Endometrial microvascular endothelial cells (primary cell): Measurements from ENCODE around the gene MYO7B. TPM values are rescaled to one million over a fixed set of nuclear protein-coding genes. Genes with fewer than 3 reads are reported as not detected.
"Not testable (repeated sequence)": the region's sequence is repeated elsewhere in the genome, so short reads cannot be mapped to it uniquely, and the experiment has no call there.

Experiments
- in situ Hi-C: cut with HindIII; loops from 2 replicates; pipeline ENCODE4 v1.10.0; 2017; ENCODE audit warnings: low sequenced_read_pairs, low pct_unique_long_range_greater_than_20kb; ENCODE audit errors: inconsistent ontology term
- total RNA-seq: library from RNA; depleted of rRNA; stranded (reverse); fragments of >200 nt; gene quantifications from one replicate; pipeline ENCODE4 v1.2.3, GENCODE V29; 2015; ENCODE audit errors: inconsistent ontology term

Gene MYO7B
- total RNA-seq, 1 donor from 2014 or later = 0.19 TPM

DNA sequence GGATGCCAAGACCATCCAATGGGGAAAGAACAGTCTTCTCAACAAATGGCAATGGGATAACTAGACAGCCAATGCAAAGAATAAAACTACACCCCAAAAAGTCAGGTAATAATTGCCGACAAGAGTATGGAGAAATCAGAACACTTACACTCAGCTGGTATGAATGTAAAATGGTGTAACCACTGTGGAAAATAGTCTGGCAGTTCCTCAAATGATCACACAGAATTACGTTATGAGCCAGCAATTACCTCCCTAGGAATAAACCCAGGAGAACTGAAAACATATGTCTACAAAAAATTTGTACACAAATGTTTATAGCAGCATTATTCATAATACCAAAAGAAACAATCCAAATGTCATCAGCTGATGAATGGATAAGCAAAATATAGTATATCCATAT, 18.0 kb upstream of the MYO7B start:
- in situ Hi-C loops = no loop called here

DNA sequence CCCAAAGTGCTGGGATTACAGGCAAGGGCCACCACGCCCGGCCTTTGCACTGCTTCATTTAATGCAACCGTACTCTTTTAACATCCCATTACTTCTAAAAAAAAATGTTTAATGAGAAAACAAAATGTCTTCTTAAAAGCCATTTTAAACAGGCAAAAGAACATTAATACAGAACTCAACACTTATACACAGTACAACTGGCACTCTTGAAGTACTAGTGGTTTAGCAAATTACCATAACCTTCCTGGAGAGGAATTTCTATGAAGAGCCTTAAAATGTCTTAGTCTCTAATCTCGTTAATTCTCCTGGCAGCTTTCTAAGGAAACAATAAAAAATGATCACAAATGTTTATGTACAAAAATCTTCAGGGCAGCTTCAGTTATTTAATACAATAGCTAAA, 15.1 kb upstream of the MYO7B start:
- in situ Hi-C loops = no loop called here

DNA sequence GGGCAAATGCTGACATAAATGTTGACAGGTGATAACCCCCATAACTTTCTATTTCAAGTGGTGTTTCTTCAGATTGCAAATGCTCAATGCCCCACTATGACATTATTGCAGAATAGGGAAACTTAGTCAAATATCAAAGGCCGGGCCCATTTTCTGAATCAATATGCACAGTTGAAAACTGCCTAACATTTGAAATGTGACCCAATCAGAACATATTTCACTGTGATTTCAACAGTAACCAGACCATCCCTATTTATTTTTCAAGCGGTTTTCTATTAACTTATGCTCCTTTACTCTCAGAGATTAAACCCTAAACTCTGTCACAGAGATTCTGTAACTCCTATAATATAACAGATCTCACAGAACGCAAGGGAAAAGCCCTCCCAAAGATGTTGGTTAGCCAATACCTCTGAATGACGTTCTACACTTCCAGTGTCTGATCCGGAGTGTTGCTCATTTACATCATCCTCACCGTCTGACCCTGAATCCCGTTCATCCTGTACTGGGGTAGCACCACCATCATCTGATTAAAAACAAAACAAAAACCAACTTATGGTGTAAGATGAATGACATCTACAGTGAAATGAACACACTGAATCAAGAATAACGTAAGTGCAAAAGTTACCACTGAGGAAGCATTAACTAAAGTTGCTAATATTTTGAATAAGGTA, 12.1 kb upstream of the MYO7B start:
- in situ Hi-C loops = no loop called here

DNA sequence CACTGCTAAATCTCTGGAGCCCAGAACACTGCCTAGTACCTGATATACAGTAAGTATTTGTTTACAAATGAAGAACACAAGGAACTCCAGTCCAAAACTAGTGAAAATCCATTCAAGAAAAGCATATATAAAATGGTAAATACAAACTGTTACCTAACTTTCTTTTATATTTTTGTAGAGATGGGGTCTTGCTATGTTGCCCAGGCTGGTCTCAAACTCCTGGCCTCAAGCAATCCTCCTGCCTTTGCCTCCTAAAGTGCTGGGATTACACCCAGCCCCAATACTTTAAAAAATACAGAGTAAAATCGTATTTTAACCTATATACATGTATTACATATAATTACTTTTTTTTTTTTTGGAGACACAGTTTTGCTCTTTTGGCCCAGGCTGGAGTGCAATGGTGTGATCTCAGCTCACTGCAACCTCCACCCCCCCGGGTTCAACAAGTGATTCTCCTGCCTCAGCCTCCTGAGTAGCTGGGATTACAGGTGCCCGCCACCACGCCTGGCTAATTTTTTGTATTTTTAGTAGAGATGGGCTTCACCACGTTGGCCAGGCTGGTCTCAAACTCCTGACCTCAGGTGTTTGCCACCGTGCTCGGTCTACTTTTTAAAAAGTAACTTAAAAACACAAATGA, 11.2 kb upstream of the MYO7B start:
- in situ Hi-C loops = not testable (repeated sequence)

DNA sequence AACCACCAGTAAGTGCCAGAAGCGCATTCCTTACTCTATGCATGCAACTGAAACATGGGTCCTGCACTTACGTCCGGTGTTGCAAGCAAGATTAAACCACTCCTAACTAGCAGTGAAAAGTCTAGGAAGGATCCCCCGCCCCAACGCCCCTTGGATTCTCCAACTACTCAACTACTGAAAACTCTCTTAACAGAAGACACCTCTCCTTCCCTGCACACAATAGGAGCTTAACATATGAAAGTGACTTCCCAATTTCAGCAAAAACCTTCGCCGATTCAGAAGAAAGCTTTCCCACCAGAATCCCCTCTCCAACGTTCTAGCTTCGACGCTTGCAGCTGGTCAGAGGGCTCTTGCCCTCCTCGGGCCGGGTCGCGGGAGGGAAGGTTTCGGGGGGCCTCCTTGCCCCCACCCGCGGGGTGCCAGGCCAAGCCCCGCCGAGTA, 9.8 kb upstream of the MYO7B start:
- in situ Hi-C loops = no loop called here

DNA sequence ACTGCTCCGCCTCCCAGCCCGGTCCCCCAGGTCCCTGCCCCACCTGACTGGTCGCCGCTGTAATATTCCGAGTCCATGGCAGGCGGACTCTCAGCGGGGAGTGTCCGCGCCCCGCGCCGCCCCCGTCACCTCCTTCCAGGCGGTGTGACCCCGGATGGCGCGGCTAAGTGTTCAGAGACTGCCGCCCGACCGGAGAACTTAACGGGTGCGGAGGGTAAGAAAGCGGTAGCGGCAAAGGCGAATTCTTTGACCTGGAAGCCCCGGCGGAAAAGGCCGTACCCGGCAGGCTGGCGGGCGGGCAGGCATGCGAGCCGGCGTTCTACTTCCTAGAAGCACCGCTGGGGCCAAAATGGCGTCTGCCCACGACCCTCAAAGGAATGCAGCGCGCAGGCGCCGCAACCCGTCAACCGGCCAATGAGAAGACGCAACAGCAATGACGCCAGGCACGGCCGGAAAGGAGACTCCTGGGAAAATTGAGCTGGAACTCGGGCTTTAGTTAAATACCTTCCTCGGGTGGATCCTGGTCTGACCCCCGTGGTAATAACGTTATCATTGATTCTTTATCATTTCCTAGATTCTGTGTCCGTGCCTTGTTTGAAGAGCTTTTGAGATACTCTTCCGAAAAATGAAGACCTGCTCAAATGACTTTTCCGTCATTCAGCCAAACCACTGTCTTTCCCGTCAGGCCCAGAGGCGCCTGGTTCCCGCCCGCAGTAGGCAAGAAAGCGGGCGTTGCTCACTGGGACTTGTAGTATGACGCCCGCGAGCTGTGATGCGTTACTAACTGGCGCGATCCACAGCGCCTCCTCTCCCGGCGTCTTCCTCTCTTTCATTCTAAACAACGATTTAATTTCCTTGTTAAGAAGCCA, 9.1 kb upstream of the MYO7B start, which contains the start of gene IWS1:
IWS1 (minus strand) TSS at position 358 of the 869 bp plus-strand sequence; CDS start at position 77, 281 bp downstream.
- in situ Hi-C loops = no loop called here

DNA sequence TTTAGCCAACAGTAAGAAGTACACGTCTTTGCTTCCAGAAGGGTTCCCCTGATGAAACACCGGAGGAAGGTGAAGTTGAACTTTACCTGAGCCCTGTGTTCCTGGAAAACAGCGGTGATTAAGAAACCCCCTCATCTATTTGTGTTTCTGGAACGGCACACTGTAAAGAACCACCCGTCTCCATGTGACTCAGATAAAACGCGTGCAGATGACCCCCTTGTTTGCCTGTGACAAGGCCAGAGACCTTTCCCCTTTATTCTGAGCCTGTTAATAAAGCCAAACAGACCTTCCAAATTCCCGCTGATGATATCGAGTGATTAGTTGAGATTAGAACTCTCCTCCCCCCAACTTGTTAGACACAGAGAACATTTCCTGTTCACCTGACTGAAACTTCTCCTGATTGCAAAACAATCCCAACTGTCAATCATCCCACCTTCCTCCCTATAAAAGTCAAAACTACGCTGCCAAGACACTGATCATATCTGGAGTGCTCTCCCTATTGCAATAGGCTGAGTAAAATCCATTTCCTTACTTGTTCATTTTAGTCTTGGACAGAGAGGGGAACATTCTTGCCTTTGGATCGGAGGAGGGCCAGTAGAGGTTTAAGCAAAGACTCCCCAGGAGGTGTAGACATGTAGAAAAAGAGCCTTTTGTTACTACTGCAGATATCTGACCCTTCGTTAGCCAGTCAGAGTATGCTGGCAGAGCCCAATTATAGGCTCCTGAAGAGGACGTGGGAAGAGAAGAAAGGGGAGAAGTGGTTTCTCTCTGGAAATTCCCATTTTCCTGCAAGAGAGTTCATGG, 8.3 kb upstream of the MYO7B start:
- in situ Hi-C loops = no loop called here

DNA sequence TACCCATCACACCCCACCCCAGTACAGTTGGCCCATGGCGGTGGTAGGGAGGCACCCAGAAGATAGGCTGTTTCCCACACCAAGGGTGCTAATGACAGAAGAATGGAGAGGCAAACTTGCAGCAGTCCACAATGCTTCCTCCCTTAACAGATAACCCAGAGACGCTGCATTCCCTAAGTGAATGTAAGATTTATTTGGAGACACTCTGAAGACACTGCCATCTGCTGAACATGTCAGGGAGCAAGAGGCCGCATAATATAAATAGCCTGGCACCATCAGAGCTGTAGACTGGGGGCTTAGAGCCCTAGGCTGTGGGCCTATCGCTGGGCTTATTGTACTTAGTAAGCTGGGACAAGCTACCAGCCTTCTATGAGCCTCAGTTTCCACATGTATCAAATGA, 7.0 kb upstream of the MYO7B start:
- in situ Hi-C loops = no loop called here

DNA sequence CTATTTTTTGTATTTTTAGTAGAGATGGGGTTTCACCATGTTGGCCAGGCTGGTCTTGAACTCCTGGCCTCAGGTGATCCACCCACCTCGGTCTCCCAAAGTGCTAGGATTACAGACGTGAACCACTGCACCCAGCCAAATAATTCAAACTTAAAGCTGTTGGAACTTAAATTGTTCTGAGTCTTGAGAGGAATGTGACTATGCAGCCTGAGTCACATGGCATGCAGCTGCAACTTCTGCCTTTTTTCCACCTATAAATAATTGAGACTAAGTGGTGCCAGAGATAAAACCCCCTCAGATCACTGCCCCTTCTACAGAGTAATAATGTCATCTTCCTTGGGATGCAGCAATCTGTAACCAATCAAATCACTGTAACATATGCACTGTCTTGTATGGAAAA, 6.1 kb upstream of the MYO7B start:
- in situ Hi-C loops = not testable (repeated sequence)

DNA sequence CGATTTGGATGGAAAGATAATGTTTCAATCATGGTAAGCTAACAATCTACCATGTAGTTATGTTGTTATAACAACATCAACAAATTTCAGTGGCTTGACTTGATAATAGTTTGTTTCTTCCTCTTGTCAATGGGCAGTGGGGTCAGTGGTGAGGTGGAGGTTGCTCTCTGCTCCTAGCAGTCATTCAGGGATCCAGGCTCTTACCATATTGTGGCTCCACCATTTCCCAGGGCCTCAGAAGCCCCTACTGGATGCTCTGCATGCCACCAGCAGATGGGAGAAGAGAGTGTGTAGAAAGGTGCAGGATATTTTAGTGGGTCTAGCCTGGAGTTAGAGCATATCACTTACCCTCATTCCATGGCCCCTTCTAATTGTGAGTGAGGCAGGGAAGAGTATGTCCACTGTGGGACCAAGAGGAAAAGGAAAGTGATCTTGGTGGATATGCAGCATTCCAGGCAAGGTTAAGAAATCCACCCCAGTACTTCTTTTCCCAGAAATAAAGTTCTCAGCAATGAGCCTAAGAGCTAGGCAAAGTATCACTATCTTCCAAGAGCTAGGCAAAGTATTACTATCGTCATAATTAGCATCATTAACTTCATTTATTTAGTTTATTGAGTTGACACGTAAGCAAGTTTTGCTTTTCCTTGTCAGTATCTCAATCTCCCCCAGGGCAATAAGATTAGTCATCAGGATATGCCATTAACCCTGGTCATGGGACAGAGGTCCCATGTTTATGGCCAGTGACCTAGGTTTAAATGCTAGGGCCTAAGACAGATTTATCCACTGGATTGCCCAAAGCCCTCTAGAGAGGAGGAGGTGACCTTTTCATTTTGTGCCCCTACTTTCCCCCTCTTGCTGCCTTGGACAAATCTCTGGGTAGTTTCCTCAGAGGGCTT, 5.0 kb upstream of the MYO7B start:
- in situ Hi-C loops = no loop called here

DNA sequence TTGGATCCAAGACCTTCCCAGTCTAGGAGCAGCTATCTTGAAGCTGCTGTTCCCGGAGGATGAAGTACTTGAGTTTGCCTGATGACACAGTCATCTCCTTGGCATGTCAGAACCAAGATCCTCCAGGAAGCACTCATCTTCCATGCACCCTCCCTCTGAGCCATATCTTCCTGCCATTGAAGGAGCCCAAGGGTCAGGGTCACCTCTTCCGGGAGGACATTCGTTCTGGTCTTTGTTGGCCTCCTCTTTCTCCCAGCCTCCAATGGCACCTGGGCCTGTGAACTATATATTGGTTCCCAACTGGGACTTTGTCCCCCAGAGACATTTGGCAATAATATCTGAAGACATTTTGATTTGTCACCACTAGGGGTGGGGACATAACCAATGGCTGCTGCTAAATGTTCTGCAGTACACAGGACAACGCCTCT, 4.2 kb upstream of the MYO7B start:
- in situ Hi-C loops = no loop called here

DNA sequence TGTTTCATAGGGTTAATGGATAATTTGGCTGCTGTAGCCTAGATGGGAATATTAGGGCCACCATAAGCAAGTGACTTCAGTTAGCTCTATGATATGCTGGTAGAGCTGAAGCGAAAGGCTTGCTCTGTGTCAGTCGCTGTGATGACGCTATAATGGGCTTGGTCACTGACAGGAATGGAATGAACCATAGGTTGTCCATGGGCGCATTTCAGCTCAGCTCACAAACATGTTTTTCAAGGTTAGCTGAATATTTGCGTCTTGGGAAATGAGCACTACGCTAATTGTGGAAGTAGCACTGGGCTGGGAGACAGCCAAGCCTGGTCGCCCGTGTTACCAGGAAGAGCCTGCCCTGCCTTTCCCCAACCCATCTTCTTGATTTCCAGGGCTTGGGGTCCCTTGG, 3.2 kb upstream of the MYO7B start:
- in situ Hi-C loops = no loop called here

DNA sequence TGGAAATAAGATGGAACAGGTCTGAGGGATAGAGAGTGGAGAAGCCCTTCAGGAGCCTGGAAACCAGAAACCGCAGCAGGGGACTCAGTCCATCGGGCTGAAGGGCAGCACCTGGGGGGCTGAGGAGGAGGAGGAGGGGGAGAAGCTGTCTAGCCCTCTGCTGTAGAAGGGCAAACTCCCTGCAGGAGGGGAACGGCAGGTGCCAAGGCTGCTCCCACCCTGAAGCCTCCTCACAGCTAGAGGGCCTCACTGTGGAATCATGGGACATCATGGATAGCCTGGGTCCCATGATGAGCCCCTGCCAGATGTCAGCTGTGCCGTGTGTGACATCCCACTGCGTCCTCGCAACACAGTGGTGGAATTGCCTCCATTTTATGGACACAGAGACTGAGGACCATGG, 435 bp downstream of the MYO7B start:
- in situ Hi-C loops = no loop called here

DNA sequence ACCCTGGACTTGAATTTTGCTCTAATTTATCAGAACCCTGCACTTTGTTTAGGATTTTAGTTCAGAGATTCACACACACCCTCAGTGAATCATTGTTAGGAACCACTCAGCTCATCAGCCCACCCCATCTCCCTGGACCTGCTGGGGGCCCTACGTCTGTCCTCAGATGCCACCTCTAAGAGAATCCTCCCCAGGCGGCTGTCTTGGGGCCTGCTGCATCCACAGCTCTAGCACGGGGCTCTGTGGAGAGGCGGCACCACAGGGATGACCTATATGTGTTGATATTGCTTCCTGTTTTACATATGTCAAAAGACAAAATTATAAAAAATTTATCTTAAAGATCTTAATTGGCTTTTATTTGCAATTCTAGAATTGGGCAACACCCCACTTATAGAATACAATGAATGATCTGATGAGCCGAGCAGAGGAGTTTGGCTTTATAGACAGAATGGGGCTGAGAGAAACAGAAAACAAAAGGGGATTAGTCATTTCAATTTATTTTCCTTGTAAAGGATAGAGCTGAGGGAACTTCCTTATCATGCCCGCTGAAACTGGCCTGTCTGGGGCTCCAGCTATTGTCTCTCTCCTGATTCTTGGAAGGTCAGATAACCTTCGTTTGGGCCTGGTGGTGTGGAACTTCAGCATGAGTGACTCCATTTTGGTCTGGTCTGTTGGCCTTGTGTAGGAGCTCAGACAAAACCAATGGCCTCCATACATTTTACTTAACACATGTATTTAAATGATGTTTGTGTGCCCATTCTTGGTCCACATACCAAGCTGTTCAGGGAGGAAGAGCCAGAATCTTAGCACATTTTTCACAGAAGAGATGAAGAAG, 1.4 kb downstream of the MYO7B start:
- in situ Hi-C loops = no loop called here

DNA sequence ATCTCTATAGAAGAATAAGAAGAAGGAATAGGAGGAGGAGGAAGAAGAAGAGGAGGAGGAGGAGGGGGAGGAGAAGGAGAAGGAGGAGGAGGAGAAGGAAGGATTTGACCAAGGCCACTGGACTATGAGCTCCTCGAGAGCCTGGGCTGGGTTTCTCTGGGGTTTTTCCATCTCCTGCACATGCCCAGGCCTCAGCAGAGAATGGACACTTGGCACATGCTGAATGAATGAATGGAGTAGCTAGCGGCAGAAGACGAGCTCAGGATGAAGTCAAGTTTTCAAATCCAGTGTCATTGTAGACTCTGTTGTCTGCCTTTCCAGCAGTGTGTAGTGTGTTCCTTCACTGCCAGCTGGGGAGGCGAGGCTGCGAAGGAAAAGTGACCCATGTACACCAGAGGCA, 2.2 kb downstream of the MYO7B start:
- in situ Hi-C loops = no loop called here

DNA sequence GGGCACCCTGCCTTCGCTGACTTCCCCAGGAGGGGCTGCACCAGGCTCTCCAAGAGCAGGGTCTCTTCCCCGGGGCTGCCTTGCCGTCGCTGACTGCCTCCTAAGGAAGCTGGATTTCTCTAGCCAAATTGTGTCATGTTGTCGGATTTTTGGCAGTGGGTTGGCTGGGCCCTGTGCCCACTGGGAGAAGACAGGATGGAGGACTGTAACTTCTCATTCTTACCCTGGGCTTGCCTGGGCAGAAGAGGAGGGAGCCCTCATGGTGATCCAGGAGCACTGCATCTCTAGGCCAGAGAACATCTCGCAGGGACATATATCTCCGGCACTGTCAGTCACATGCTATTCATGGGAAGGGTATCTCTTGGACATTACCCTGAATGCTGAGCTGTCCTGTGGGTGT, 6.3 kb downstream of the MYO7B start:
- in situ Hi-C loops = no loop called here

DNA sequence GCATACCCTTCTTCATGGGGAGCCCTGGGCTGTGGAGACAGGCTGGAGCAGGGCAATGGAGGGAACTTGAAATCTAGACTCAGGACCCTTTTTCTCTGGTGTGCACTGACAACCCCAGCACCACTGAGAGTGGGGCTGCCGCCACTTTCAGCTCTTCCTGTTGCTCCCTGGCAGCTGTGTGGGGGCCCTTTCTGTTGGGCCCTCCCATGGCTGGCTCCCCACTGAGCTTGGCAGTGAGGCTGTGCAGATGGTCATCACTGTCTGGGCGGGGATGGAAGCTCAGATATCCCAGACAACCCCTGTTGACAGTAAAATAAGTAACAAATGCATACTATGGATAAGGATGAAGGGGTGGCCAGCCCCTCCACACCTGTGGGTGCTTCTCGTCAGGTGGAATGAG, 6.7 kb downstream of the MYO7B start:
- in situ Hi-C loops = no loop called here
